HG03280 (cell line): ENCODE results near the gene EIF2S3.
"Not testable (repeated sequence)": the region's sequence is repeated elsewhere in the genome, so short reads cannot be mapped to it uniquely, and the experiment has no call there.

Experiments
- ATAC-seq: cut with Tn5 transposase; IDR thresholded peaks from one replicate; pipeline ENCODE4 v1.9.1; 2021; ENCODE audit warnings: mild to moderate bottlenecking, moderate library complexity; ENCODE audit not compliant: unreplicated experiment

The EIF2S3 gene

DNA sequence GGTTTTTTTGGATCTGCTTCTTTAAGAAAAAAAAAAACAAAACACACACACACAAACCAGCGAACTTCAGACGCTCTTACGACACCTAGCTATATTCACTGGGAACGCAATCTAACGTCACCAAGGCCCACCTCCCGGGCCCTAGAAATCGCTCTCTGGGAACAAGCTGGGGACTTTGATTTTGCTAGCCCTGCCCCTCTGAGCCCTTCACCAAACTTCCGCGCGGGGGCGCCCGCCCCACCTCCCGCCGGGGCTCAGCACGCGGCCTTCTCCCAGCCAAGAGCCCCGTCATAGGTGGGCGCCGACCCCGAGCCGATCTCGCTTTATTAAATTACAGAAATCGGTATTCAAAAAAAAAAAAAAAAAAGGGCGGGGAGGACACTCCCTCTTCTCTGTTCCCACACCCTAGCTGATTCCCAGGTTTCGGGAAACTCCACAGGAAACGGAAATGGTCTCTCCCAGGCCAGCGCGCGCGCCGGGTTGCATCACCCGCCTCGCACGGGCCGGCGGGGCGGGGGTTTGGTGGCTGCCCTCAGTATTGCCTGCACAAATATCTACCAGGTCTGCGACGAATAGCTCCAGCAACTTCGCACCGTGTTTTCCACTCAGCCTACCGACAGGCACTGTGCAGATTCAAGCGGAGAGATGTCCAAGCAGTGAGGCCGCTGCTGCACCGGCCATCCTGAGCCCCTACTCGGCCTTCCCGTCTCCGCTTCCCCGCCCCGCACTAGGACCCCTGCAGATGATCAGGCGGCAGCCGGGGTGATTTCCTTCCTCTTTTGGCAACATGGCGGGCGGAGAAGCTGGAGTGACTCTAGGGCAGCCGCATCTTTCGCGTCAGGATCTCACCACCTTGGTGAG lies at the start of gene EIF2S3:
Gene EIF2S3 (plus strand): TSS at position 775 of the 861 bp plus-strand sequence. CDS start 13 bp downstream, at position 788.
- ATAC-seq, result peak; percentile 87

DNA sequence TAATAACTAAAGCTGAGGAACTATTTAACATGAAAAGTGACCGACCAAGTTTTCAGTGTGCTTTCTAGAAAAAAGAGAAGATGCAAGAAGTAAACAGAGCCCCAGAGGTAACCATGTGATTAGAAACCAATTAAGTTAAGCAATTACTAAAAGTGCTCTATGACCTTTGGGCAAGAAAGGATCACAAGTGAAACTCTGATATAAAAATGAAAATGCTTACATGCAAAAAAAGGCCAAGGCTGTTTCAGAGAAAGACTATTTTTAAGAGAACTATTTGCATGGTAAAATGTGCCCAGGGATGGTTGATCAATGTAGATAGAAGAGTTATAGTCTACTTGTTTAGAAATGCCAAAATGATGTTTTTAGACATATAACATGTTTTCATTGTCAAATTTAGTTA lies 49.7 kb upstream of the EIF2S3 start:
- no peak for ATAC-seq

DNA sequence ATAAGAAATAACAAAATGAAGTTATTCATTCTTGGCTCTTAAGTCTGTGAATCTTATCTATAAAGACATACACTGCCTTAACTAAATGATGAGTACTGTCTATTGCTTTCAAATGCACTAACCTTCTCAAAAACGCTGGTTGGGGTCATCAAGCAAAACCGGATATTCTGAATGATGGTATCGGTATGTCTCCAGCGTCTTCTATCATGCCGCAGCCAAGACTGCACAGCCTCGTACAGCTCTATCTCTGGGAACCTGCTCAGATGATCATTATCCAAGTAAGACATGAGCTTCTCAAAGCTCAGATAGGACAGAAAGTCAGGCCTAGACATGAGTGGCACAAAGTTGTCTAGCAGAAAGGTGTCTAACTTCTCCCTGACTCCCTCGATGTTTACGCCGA lies 48.9 kb upstream of the EIF2S3 start:
- ATAC-seq, result no peak

DNA sequence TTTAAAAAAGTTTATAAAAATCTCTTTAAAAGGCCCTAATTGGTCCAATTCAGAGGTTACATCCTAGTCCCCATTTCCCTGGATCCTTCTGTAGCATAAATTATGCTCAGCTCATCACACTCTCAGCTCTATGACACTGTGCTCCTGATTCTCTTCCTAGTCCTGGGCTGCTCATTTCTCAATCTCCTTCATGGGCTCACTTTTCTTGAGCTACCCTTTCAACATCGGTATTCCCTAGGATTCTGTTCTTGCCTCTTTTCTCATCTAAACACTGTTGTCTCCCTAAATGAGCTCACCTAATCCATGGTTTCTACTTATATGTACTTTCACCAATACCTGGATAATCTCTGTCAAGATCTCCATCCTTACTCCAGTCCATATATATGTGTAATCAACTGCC lies 42.5 kb upstream of the EIF2S3 start:
- no peak for ATAC-seq

DNA sequence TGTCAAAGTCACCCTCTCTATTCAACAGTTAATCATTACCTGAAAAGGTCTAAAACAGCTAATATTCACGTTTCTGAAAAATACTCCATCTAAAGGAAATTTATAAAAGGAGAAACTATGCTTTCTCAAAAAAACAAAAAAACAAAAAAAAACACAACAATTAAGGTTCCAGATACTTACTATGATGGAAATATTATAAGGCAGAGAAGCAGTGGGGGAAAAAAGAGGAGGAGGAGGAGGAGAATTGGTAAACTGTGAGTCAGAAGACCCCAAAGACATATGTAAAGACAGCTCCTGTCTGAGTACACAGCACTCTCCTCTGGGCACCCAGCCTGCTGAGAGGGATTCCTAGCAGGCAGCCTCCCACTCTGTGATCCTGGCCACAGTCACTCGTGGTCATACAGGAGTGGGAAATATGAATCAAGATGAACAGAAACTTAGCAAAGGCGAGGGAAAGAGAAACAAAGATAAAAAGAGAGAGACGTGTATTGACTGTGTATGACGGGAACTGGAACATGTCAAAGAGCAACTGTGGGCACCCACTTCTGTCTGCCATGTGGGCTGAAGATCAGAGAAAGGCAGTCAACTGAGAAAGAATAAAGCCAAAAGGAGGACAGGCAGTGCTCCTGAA lies 40.3 kb upstream of the EIF2S3 start:
- ATAC-seq, result peak; percentile 65

DNA sequence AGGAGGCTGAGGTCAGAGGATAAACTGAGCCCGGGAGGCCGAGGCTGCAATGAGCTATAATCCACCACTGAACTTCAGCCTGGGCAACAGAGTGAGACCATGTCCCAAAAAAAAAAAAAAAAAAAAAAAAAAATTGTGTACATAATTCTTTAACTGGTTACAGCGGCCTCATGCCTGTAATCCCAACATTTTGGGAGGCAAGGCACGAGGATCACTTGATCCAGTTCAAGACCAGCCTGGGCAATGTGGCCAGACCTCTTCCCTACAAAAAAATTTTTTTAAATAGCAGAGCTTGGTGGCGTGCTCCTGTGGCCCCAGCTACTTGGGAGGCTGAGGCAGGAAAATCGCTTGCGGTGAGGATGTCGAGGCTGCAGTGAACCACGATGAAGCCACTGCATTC lies 37.1 kb upstream of the EIF2S3 start:
- ATAC-seq, result no peak

DNA sequence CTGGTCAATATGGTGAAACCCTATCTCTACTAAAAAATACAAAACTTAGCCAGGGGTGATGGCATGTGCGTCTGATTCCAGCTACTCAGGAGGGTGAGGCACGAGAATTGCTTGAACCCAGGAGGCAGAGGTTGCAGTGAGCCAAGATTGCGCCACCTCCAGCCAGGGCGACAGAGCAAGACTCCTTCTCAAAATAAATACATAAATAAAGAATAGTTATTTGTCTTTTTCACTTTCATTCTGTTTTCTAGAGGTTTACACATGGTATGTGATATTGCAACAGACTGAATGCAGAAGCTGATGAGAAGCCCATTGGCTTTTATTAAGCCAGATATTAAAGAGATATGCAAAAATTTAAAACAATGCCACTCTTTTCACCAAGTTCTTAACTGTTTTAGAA lies 35.9 kb upstream of the EIF2S3 start:
- no peak for ATAC-seq

DNA sequence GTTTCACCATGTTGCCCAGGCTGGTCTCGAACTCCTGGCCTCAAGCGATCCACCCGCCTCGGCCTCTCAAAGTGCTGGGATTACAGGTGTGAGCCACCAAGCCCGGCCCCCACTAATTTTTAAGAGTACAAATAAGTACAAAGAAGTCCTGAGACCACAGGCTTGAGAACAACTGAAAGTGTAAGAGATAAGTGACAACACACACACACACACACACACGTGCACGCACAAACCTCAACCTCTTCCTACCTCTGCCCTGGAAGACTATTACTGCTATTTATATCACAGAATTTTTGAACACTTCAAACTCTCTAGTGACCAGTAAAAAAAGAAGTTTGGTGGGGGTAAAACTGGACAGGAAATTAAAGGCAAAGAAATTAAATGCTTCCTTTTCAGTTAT lies 35.3 kb upstream of the EIF2S3 start:
- ATAC-seq, result no peak

DNA sequence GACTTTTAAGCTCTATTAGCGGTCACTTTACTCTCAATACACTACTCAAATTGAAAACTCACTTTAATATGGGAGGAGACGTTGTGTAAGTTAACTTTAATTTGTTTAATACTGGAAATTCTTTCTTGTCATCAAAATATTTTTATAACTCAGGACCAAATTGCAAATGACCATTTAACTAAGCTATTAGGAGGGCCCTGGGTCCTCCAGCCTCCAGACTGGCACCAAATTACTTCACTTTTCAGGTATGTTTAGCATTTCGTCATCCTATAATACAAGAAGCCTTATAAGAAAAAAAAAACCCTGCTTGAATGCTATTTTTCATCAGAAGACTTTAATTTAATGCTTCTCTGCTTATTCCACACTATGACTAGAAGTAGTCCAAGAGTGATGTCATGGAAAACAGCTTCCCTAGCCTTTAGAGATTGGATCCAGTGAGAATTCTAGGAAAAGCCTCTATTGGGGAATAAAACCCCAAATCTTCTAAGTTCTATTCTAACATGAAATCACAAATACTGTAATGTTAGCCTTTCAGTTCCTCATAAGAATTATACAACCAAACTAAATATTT lies 34.4 kb upstream of the EIF2S3 start:
- no peak for ATAC-seq

DNA sequence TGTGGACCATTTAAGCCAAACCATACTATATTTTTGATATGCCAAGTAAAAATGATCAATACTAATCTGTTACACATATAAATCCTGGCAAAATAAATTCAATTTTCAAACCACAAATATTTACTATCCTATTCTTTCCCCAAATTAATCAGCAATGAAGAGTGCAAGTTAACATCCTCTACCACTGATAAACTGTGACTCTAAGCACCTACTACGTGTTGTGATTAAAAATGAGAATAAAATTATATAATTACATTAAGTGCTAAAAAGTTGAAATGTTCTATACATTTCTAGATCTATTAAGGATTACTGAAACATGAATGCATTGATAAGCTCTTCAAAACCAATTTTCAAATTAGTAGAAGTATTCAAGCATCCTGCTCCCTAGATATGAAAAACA lies 31.2 kb upstream of the EIF2S3 start:
- no peak for ATAC-seq

DNA sequence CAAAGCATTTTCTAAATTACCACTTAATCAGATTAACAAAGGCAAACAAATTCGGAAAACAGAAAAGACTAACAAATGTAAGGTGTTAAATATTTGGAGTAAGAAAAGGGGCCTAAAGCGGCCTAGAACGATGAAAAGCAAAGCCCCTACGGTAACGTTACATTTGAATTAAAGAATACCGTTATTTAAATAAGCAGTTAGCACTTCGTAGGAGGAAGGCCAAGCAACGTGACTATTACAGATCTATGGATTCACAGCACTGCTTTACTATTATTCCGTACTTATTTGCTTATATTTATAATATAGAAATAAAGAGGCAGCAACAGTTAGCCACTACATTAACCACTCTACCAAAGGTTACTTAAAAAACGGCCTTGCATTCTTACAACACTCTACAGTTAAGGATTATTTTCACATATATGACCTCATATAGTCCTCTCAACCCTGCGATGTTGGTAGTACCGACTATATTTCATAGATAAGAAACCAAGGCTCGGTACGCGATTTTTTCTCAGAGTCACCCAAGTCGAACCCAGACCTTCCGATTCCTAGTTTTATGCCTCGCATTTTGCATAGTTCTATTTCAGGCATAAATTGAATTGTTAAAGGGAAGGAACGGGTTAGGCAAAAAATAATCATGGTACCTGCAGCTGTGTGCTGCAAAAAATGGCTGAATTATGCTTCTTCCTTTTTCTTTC lies 30.6 kb upstream of the EIF2S3 start:
- no peak for ATAC-seq

DNA sequence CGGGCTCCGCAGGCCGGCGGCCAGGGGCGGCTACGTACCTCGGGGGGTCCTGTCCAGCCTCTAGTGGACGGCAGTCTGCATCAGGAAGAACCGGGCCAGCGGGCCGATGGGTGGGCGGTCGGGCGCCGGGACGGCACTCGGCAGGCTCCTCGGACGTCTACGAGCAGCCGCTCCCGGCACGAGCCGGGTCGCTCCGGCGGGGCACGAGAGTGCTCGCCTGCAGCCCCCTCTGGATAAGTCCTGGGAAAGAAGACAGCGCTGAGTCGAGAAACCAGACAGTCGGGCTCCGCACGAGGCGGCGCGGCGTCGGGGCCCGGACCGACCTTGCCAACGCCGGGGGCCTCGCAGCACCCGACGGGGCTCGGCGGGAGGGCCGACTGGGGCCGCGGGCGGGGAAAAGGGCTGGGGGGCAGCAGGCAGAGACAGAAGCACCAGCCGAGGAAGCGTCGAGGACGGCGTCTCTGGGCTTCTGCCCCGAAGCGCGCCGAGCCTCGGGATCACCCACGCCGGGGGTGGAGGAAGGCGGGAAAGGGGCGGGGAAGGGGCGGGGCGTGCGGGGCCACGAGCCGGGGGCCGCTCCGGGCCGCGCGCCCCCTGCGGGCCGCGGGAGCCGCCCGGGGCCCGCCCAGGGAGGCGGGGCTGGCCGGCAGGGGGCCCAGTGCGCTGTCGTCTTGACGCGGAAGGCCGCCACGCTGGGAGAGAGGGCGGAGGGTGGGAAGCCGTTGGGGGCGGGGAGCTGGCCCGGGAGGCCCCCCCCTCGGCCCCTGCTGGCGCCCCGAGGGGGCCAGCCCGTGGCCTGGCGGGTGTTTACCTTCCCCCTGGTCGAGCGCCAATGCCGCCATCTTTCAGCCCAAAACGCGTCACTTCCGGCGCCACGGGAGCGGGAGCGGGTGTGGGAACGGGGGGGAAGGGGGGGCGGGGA lies 29.7 kb upstream of the EIF2S3 start:
- ATAC-seq, result peak; percentile 91

DNA sequence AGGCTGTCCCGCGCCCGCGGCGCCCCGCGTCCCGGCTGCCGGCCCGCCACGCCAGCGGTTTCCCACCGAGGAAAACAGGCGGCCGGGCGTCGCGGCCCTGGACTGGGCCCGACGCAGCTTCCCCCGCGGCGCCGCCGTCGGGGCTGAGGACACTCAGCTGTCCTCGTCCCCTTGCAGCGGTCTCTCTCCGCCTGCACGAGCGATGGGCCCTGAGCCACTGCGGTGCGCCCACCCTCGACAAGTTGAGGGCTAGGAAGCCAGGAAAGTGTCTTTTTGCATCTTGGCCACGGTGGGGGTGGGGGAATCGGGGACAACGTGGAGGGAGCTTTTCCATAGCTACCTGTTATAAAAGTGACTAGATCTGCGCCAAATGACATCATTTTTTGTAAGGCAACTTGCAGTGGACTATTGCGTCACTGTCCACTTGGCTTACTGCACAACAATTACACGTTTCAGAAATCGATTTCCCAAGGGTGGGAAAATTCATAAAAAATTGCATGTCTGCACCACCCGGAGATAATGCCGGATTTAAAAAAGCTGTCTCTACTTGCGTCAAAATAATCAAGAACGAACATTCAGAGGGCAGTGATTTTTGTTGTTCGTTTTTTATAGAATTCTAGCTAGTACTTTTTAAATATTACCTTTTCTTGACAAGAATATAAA lies 28.9 kb upstream of the EIF2S3 start:
- ATAC-seq, result peak; percentile 22

DNA sequence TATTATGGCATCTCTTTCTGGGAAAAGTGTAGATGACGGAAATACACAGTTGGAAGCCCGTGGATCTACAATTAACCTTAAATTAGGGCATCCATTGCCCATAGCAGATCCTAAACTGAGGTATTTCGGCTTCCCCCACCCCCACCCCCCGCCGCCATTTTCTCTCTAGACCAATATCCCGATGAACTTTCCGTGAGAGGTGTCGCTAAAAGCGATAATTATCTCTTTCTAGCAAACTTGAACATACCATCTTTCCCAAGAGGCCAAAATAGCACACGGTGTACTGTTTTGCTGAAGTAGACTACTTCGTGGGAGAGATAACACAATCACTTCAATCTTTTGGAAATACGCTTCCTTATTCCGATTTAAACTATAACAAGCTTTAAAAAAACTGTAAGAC lies 28.3 kb upstream of the EIF2S3 start:
- no peak for ATAC-seq

DNA sequence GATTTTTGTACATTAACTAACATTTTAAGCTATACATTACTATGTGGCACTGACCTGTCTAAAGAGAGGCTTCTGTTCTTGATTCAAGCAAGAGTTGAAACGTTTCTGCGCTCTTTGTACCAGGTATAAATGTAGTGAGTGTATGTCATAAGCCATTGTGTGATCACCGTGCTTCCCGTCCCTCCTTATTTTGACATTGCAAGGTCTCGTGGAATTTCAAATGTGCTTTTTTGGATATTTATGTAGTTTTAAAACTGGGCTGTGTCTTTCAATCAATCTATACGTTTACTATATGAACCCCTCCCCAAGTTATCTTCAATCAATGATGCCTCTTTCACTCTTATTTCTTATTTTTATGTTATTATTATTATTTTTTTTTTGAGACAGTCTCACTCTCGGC lies 27.7 kb upstream of the EIF2S3 start, which contains the start of gene KLHL15:
Gene KLHL15 (minus strand): TSS at position 101 of the 400 bp plus-strand sequence. CDS start 20,493 bp downstream, outside the sequence.
- no peak for ATAC-seq

DNA sequence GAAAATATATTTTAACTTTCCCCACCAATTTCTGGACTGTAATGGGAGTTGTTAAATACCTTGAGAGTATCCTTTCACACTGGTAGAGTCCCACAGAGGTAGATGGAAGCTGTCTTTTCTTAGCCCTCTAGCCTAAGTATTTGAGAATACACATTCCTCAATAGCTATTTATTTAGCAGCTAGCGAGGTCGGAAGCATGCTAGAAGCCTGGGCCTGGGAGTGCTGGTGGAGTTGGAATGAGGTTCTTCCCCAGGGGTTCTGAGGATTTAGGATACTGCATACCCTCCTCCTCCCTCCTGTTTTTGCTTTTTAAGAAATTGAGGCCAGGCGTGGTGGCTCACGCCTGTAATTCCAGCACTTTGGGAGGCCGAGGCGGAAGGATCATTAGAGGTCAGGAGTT lies 26.8 kb upstream of the EIF2S3 start:
- ATAC-seq, result no peak

DNA sequence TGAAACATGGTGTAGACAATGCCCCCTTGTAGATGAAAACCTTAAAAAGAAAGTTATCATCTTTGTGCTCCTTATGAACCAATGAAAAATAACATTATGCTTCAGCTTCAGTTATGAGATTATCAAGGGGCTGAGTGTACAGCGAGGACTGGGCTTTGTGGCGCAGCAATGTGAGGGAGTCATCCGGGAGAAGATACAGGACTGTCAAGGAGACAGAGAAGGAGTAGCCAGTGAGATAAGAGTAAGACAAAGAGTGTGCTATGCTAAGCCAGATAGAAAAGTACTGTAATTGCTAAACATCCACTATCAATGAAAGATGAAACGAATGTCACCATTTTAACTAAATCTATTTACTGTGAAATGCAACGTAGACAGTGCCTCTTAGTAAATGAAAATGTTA lies 24.2 kb upstream of the EIF2S3 start:
- no peak for ATAC-seq

DNA sequence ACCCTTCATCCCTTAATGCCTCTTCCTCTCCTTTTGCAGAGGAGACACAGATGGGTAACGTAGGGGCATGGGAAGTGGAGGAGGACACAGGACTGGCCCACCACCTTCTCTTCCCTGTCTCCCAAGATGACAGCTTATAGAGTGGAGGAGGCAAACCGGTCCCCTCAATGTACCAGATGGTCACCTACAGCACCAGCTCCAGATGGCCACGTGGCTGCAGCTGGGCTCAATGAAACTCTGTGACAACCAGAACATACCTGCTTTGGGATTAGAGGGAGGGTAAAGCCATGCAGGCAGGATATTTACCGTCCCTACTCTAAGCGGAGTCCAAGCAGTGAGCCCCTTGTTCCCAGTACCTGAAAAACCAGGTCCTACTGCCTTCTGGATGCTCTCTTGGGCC lies 20.3 kb upstream of the EIF2S3 start:
- ATAC-seq, result no peak

DNA sequence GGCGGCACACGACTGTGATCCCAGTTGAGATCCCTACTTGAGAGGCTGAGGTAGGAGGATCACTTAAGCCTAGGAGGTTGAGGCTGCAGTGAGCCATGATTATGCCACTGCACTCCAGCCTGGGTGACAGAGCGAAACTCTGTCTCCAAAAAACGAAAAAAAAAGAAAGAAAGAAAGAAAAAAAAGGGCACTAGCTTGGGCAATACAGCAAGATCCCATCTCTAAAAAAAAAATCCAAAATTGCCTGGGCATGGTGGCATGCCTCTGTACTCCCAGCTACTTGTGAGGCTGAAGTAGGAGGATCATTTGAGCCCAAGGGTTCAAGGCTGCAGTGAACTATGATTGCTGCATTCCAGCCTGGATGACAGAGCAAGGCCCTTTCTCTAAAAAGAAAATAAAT lies 17.0 kb upstream of the EIF2S3 start:
- no peak for ATAC-seq

DNA sequence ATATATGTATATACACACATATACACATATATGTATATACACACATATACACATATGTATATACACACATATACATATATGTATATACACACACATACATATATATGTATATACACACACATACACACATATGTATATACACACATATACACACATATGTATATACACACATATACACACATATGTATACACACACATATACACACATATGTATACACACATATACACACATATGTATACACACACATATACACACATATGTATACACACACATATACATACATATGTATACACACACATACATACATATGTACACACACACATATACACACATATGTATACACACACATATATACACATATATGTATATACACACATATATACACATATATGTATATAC lies 8.7 kb upstream of the EIF2S3 start:
- not testable (repeated sequence) for ATAC-seq
